Astrocyte (in vitro differentiated cells and primary cell): ENCODE results near the gene TRIP13. TPM values are rescaled to one million over a fixed set of nuclear protein-coding genes. Genes with fewer than 3 reads are reported as not detected.

Experiments
- DNase-seq: peaks from one replicate; pipeline ENCODE4 v3.0.0-alpha.2; 2010; ENCODE audit warnings: low read depth
- FAIRE-seq: peaks from 2 replicates; lab custom pipeline; 2011; peaks lifted over from hg19 to GRCh38; lab: Jason Lieb, UNC
- H2AFZ ChIP-seq: 2 replicates; pipeline ENCODE4 v1.6.0; 2012; ENCODE audit warnings: low read depth, low read length, inconsistent platforms
- H3K27ac ChIP-seq: 2 replicates; pipeline ENCODE4 v1.5.1; 2011; ENCODE audit warnings: low read depth, low read length, inconsistent platforms
- H3K27me3 ChIP-seq: 2 replicates; pipeline ENCODE4 v1.6.0; 2011; ENCODE audit warnings: low read length, inconsistent platforms; ENCODE audit not compliant: insufficient read depth
- H3K36me3 ChIP-seq: 2 replicates; pipeline ENCODE4 v1.5.1; 2011; ENCODE audit warnings: low read length, inconsistent platforms; ENCODE audit not compliant: insufficient read depth
- H3K4me1 ChIP-seq: 2 replicates; pipeline ENCODE4 v1.5.1; 2011; ENCODE audit warnings: low read length, inconsistent platforms; ENCODE audit not compliant: insufficient read depth
- H3K4me2 ChIP-seq: 2 replicates; pipeline ENCODE4 v1.6.0; 2012; ENCODE audit warnings: low read length, inconsistent platforms
- H3K4me3 ChIP-seq: 2 replicates; pipeline ENCODE4 v1.5.1; 2011; ENCODE audit warnings: low read depth, mild to moderate bottlenecking, low read length, inconsistent platforms; ENCODE audit not compliant: insufficient read depth
- H3K79me2 ChIP-seq: 2 replicates; pipeline ENCODE4 v1.6.0; 2012; ENCODE audit warnings: mild to moderate bottlenecking, low read length, inconsistent platforms; ENCODE audit not compliant: insufficient read depth
- H3K9ac ChIP-seq: 2 replicates; pipeline ENCODE4 v1.6.0; 2012; ENCODE audit warnings: mild to moderate bottlenecking, low read length, inconsistent platforms
- H3K9me3 ChIP-seq: 2 replicates; pipeline ENCODE4 v1.5.1; 2012; ENCODE audit warnings: low read depth, mild to moderate bottlenecking, low read length, inconsistent platforms; ENCODE audit not compliant: insufficient read depth
- H4K20me1 ChIP-seq: 2 replicates; pipeline ENCODE4 v1.6.0; 2012; ENCODE audit warnings: low read length, inconsistent platforms; ENCODE audit not compliant: insufficient read depth
- H3K27ac Mint-ChIP-seq: one replicate; pipeline ENCODE4 v1.8.0; 2021; ENCODE audit warnings: mild to moderate bottlenecking, mixed read lengths; ENCODE audit not compliant: unreplicated experiment
- H3K27me3 Mint-ChIP-seq: one replicate; pipeline ENCODE4 v1.8.0; 2021; ENCODE audit warnings: low read depth, mixed read lengths; ENCODE audit not compliant: unreplicated experiment
- H3K36me3 Mint-ChIP-seq: one replicate; pipeline ENCODE4 v1.8.0; 2021; ENCODE audit warnings: low read depth, mixed read lengths; ENCODE audit not compliant: unreplicated experiment
- H3K4me1 Mint-ChIP-seq: one replicate; pipeline ENCODE4 v1.8.0; 2021; ENCODE audit warnings: low read depth, mixed read lengths; ENCODE audit not compliant: unreplicated experiment
- H3K4me3 Mint-ChIP-seq: one replicate; pipeline ENCODE4 v1.8.0; 2021; ENCODE audit warnings: mild to moderate bottlenecking, moderate library complexity, mixed read lengths; ENCODE audit not compliant: unreplicated experiment
- H3K9me3 Mint-ChIP-seq: one replicate; pipeline ENCODE4 v1.8.0; 2021; ENCODE audit warnings: mild to moderate bottlenecking, mixed read lengths; ENCODE audit not compliant: unreplicated experiment
- CTCF ChIP-seq: IDR thresholded peaks from 2 replicates; pipeline ENCODE4 v1.5.1; 2011; ENCODE audit warnings: low read depth, mild to moderate bottlenecking, inconsistent platforms, low read length, moderate library complexity; ENCODE audit not compliant: insufficient read depth
- EZH2 ChIP-seq: IDR thresholded peaks from 2 replicates; pipeline ENCODE4 v1.6.1; 2012; ENCODE audit warnings: mild to moderate bottlenecking, low read length, inconsistent platforms; ENCODE audit not compliant: insufficient read depth
- total RNA-seq: library from RNA; stranded (reverse); gene quantifications from 2 replicates; pipeline ENCODE4 v1.2.1, GENCODE V29; 2021

TRIP13 gene
- total RNA-seq, 1 donor from 2014 or later: 7.3 TPM

GRCh38 chr5:935510-936084 lies 42.9 kb downstream of the TRIP13 start:
- no peak overlapping the region for H3K27ac ChIP-seq
- H3K4me3 ChIP-seq: no peak overlapping the region
- DNase-seq: no peak
- H3K36me3 Mint-ChIP-seq: peaks cover 4% of the 10 kb centered on the region
- TF ChIP-seq CTCF: no peak
- TF ChIP-seq EZH2: no peak
- H3K4me2 ChIP-seq: no peak overlapping the region
- no peak overlapping the region for H3K9ac ChIP-seq
- no peaks in the 10 kb centered on the region for H3K79me2 ChIP-seq
- H3K27me3 Mint-ChIP-seq: peaks cover 58% of the 10 kb centered on the region
- no peaks in the 10 kb centered on the region for H3K4me1 Mint-ChIP-seq
- H3K9me3 Mint-ChIP-seq: peaks cover 7% of the 10 kb centered on the region
- no peaks in the 10 kb centered on the region for H3K4me1 ChIP-seq
- no peaks in the 10 kb centered on the region for H3K36me3 ChIP-seq
- no peak for FAIRE-seq
- no peak overlapping the region for H3K27ac Mint-ChIP-seq
- H3K9me3 ChIP-seq: no peaks in the 10 kb centered on the region
- H3K27me3 ChIP-seq: peaks cover 71% of the 10 kb centered on the region
- no peak overlapping the region for H3K4me3 Mint-ChIP-seq
- H2AFZ ChIP-seq: no peak overlapping the region
- no peaks in the 10 kb centered on the region for H4K20me1 ChIP-seq

- no peak overlapping the region for H3K27ac ChIP-seq
- FAIRE-seq (no peak), DNase-seq (no peak)
- no peaks in the 10 kb centered on the region for H3K79me2 ChIP-seq
- TF ChIP-seq EZH2 (no peak), CTCF (no peak)
- H2AFZ ChIP-seq: no peak overlapping the region
- Mint-ChIP-seq H3K4me1 (peaks cover 4% of the 10 kb centered on the region), H3K27me3 (peaks cover 58% of the 10 kb centered on the region), H3K9me3 (peaks cover 9% of the 10 kb centered on the region), H3K36me3 (peaks cover 4% of the 10 kb centered on the region), H3K4me3 (no peak overlapping the region), H3K27ac (no peak overlapping the region)
- H3K4me3 ChIP-seq: no peak overlapping the region
- H3K4me2 ChIP-seq: no peak overlapping the region
- H3K9ac ChIP-seq: no peak overlapping the region
- H3K4me1 ChIP-seq: no peaks in the 10 kb centered on the region
- no peaks in the 10 kb centered on the region for H4K20me1 ChIP-seq
- H3K27me3 ChIP-seq: peaks cover 64% of the 10 kb centered on the region
- no peaks in the 10 kb centered on the region for H3K9me3 ChIP-seq
- H3K36me3 ChIP-seq: no peaks in the 10 kb centered on the region
These were observed 43.8 kb downstream of the TRIP13 start for GRCh38 chr5:936149-937144.
